PFSK-1 (cell line): ENCODE measurements around the gene CACNA1C.

ENCODE experiments used
- FOXP2 ChIP-seq: optimal IDR thresholded peaks from 2 replicates; pipeline ENCODE3; 2011; ENCODE audit warnings: borderline replicate concordance, control low read depth, inconsistent platforms; ENCODE audit not compliant: insufficient read depth; ENCODE audit errors: extremely low read length, extremely low read depth
- POLR2AphosphoS5 ChIP-seq: IDR thresholded peaks from 2 replicates; pipeline ENCODE4 v1.6.1; 2012; ENCODE audit warnings: low read depth, mild to moderate bottlenecking, control low read depth, low read length, moderate library complexity
- REST ChIP-seq, 2 experiments: IDR thresholded peaks; 2 replicates each; pipeline versions ENCODE4 v1.6.1 to v1.8.0; 2011 to 2012; ENCODE audit warnings: low read depth in 2 of 2, low read length in 2 of 2, control low read depth in 1 of 2, inconsistent platforms in 1 of 2, mild to moderate bottlenecking in 1 of 2, moderate library complexity in 1 of 2; ENCODE audit not compliant: insufficient read depth in 1 of 2
- SIN3A ChIP-seq: IDR thresholded peaks from 2 replicates; pipeline ENCODE4 v1.6.1; 2012; ENCODE audit warnings: mild to moderate bottlenecking, low read length, moderate library complexity, borderline replicate concordance; ENCODE audit not compliant: insufficient read depth
- TAF1 ChIP-seq: IDR thresholded peaks from 2 replicates; pipeline ENCODE4 v1.6.1; 2012; ENCODE audit warnings: low read length, control low read depth, borderline replicate concordance; ENCODE audit not compliant: insufficient read depth

The CACNA1C gene

GRCh38 chr12:2068653-2069052 is 15.9 kb downstream of the CACNA1C start:
- no peak for TF ChIP-seq REST (IDR thresholded peaks at IDR 0.05; ENCODE audit: insufficient read depth in 1 of 2, low read depth in 2 of 2, low read length in 2 of 2)
- TF ChIP-seq SIN3A: no peak
- no peak for TF ChIP-seq FOXP2
- no peak for TF ChIP-seq TAF1
- no peak for TF ChIP-seq POLR2AphosphoS5

GRCh38 chr12:2070440-2071045 is 17.8 kb downstream of the CACNA1C start:
- TF ChIP-seq SIN3A (no peak), POLR2AphosphoS5 (no peak), TAF1 (no peak), FOXP2 (no peak), REST (IDR thresholded peaks at IDR 0.05; ENCODE audit: insufficient read depth in 1 of 2, low read depth in 2 of 2, low read length in 2 of 2) (no peak)

GRCh38 chr12:2074792-2075191 is 22.0 kb downstream of the CACNA1C start:
- TF ChIP-seq POLR2AphosphoS5 (no peak), TAF1 (no peak)

- TF ChIP-seq POLR2AphosphoS5: no peak
- TF ChIP-seq REST (IDR thresholded peaks at IDR 0.05; ENCODE audit: insufficient read depth in 1 of 2, low read depth in 2 of 2, low read length in 2 of 2): 0 out of 4 replicates have a peak, but pooled peaks of 1 of the 2 experiments have one; percentile 24
Observed at GRCh38 chr12:2075508-2076195, 22.9 kb downstream of the CACNA1C start.

- TF ChIP-seq TAF1 (no peak), FOXP2 (no peak), POLR2AphosphoS5 (no peak), REST (IDR thresholded peaks at IDR 0.05; ENCODE audit: insufficient read depth in 1 of 2, low read depth in 2 of 2, low read length in 2 of 2) (no peak), SIN3A (no peak)
Observed at GRCh38 chr12:2076196-2076570, 23.4 kb downstream of the CACNA1C start.
